ENCODE data around the gene CENPX. TPM values are rescaled to one million over a fixed set of nuclear protein-coding genes. Genes with fewer than 3 reads are reported as not detected.

Gene CENPX
- total RNA-seq, 1 experiment from 2014 or later: 344 TPM

- Histone ChIP-seq H4K20me1 (ENCODE audit: low read length) (peaks cover 7% of the 10 kb centered on the region; the same call in 1 of the 2 replicates), H3K36me3 (ENCODE audit: low read depth, low read length) (no peaks in the 10 kb centered on the region; the same call in 1 of the 2 replicates), H3K4me3 (ENCODE audit: low read length) (peak overlapping the region; percentile 100; the same call in 1 of the 2 replicates), H3F3A (ENCODE audit: low read length, unreplicated experiment) (no peaks in the 10 kb centered on the region), H2AFZ (ENCODE audit: low read length) (no peak overlapping the region), H3K79me2 (ENCODE audit: low read length) (peaks cover 43% of the 10 kb centered on the region), H3K9ac (ENCODE audit: low read length) (no peak overlapping the region), H3K27ac (ENCODE audit: low read length) (no peak overlapping the region), H3K4me1 (ENCODE audit: insufficient read depth, low read length) (peaks cover 21% of the 10 kb centered on the region; the same call in 1 of the 2 replicates), H3K9me3 (ENCODE audit: low read length) (no peaks in the 10 kb centered on the region), H3K4me2 (ENCODE audit: low read length) (peak overlapping the region; percentile 99; the same call in 1 of the 2 replicates), H3K27me3 (ENCODE audit: low read length) (no peaks in the 10 kb centered on the region), H3K9me2 (replicated peaks; ENCODE audit: low read length) (no peaks in the 10 kb centered on the region)
- DNase-seq (peak; percentile 50), ATAC-seq (no peak)
- ChIA-PET CTCF (interaction anchor here (0.6 to 4.8 kb wide), 2 partner anchors 16 to 60 kb away, joined by 3 to 40 read pairs; no protein-coding TSS in a partner anchor), POLR2A (ENCODE audit: unreplicated experiment) (no interaction called here)
- intact Hi-C loops (cut with micrococcal nuclease): no loop called here
- no TSS peak for BruUV-seq (replicated peaks)
- TF ChIP-seq, protein P1, sequence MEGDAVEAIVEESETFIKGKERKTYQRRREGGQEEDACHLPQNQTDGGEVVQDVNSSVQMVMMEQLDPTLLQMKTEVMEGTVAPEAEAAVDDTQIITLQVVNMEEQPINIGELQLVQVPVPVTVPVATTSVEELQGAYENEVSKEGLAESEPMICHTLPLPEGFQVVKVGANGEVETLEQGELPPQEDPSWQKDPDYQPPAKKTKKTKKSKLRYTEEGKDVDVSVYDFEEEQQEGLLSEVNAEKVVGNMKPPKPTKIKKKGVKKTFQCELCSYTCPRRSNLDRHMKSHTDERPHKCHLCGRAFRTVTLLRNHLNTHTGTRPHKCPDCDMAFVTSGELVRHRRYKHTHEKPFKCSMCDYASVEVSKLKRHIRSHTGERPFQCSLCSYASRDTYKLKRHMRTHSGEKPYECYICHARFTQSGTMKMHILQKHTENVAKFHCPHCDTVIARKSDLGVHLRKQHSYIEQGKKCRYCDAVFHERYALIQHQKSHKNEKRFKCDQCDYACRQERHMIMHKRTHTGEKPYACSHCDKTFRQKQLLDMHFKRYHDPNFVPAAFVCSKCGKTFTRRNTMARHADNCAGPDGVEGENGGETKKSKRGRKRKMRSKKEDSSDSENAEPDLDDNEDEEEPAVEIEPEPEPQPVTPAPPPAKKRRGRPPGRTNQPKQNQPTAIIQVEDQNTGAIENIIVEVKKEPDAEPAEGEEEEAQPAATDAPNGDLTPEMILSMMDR (conservative IDR thresholded peaks at IDR 0.05; ENCODE audit: low read depth, low read length): peak; percentile 78
- TF ChIP-seq EZH2 (IDR thresholded peaks at IDR 0.05; ENCODE audit: low read length, unreplicated experiment) (no peak), EZH2phosphoT487 (IDR thresholded peaks at IDR 0.05; ENCODE audit: borderline replicate concordance, low read length) (no peak)
These were observed 2.7 kb downstream of the CENPX start for GRCh38 chr17:82019690-82020571.

- no peaks in the 10 kb centered on the region; the same call in 1 of the 2 replicates for H3K36me3 ChIP-seq (ENCODE audit: low read depth, low read length)
- TF ChIP-seq, protein P1 (conservative IDR thresholded peaks at IDR 0.05; ENCODE audit: low read depth, low read length): no peak
- TF ChIP-seq EZH2 (IDR thresholded peaks at IDR 0.05; ENCODE audit: low read length, unreplicated experiment) (no peak), EZH2phosphoT487 (IDR thresholded peaks at IDR 0.05; ENCODE audit: borderline replicate concordance, low read length) (no peak)
- H3K27me3 ChIP-seq (ENCODE audit: low read length): no peaks in the 10 kb centered on the region
- H3K4me3 ChIP-seq (ENCODE audit: low read length): no peak overlapping the region
- no peak overlapping the region for H3K9ac ChIP-seq (ENCODE audit: low read length)
- peaks cover 7% of the 10 kb centered on the region; the same call in 1 of the 2 replicates for H4K20me1 ChIP-seq (ENCODE audit: low read length)
- intact Hi-C loops (cut with micrococcal nuclease): no loop called here
- H3F3A ChIP-seq (ENCODE audit: low read length, unreplicated experiment): no peaks in the 10 kb centered on the region
- peaks cover 35% of the 10 kb centered on the region for H3K79me2 ChIP-seq (ENCODE audit: low read length)
- H3K4me1 ChIP-seq (ENCODE audit: insufficient read depth, low read length): peaks cover 15% of the 10 kb centered on the region; the same call in 1 of the 2 replicates
- no peak overlapping the region for H3K4me2 ChIP-seq (ENCODE audit: low read length)
- CTCF ChIA-PET: interaction anchor here (0.6 to 4.8 kb wide), 2 partner anchors 15 to 59 kb away, joined by 3 to 40 read pairs; no protein-coding TSS in a partner anchor
- BruUV-seq (replicated peaks): TSS peak; percentile 33
- H3K9me3 ChIP-seq (ENCODE audit: low read length): no peaks in the 10 kb centered on the region
- H3K27ac ChIP-seq (ENCODE audit: low read length): no peak overlapping the region
- H3K9me2 ChIP-seq (replicated peaks; ENCODE audit: low read length): no peaks in the 10 kb centered on the region
- DNase-seq (no peak), ATAC-seq (no peak)
- H2AFZ ChIP-seq (ENCODE audit: low read length): no peak overlapping the region
- POLR2A ChIA-PET (ENCODE audit: unreplicated experiment): no interaction called here
These were observed 3.5 kb downstream of the CENPX start for GRCh38 chr17:82018989-82019689.
